SK-N-SH treated with all-trans-retinoic acid at 6 μM for 48 hours (cell line): ENCODE data around the gene MCRIP2.

Experiments used
- ATAC-seq: fragments of 200-7000 bp; cut with Tn5 transposase; 3 replicates; pipeline ENCODE4 v1.9.1; 2020; ENCODE audit warnings: mild to moderate bottlenecking, moderate library complexity
- ARNTL ChIP-seq: fragments of 450-650 bp; formaldehyde crosslinking; IDR thresholded peaks from 2 replicates; pipeline ENCODE4 v1.5.0; 2020; ENCODE audit warnings: low read depth, mild to moderate bottlenecking, moderate library complexity, borderline replicate concordance
- BACH2 ChIP-seq: fragments of 250-450 bp; sonication (Bioruptor Pico); IDR thresholded peaks from 2 replicates; pipeline ENCODE4 v1.9.0; 2021; ENCODE audit warnings: mild to moderate bottlenecking, borderline replicate concordance
- CREB5 ChIP-seq: fragments of 250-450 bp; sonication (Bioruptor Pico); IDR thresholded peaks from 2 replicates; pipeline ENCODE4 v1.5.1; 2020; ENCODE audit warnings: low read depth, mild to moderate bottlenecking, moderate library complexity
- CSDC2 ChIP-seq: fragments of 250-450 bp; sonication (Bioruptor Pico); IDR thresholded peaks from 2 replicates; pipeline ENCODE4 v1.5.0; 2020; ENCODE audit warnings: mild to moderate bottlenecking, moderate library complexity
- CSRNP3 ChIP-seq: fragments of 250-450 bp; sonication (Bioruptor Pico); IDR thresholded peaks from 2 replicates; pipeline ENCODE4 v1.5.1; 2021; ENCODE audit warnings: mild to moderate bottlenecking, moderate library complexity
- ESRRG ChIP-seq: fragments of 250-450 bp; sonication (Bioruptor Pico); IDR thresholded peaks from 2 replicates; pipeline ENCODE4 v1.6.1; 2021; ENCODE audit warnings: mild to moderate bottlenecking
- GLIS3 ChIP-seq: fragments of 250-450 bp; sonication (Bioruptor Pico); IDR thresholded peaks from 2 replicates; pipeline ENCODE4 v1.5.0; 2020; ENCODE audit warnings: mild to moderate bottlenecking, moderate library complexity
- ISL1 ChIP-seq: fragments of 250-450 bp; sonication (Bioruptor Pico); IDR thresholded peaks from 2 replicates; pipeline ENCODE4 v2.1.2; 2022; ENCODE audit warnings: mild to moderate bottlenecking, moderate library complexity
- OSR1 ChIP-seq: fragments of 250-450 bp; sonication (Bioruptor Pico); IDR thresholded peaks from 2 replicates; pipeline ENCODE4 v1.8.0; 2022; ENCODE audit warnings: moderate library complexity, mild to moderate bottlenecking, inconsistent platforms
- PATZ1 ChIP-seq: fragments of 250-450 bp; sonication (Bioruptor Pico); IDR thresholded peaks from 2 replicates; pipeline ENCODE4 v1.8.0; 2020; ENCODE audit warnings: mild to moderate bottlenecking, moderate library complexity, borderline replicate concordance
- POU6F1 ChIP-seq: fragments of 250-450 bp; sonication (Bioruptor Pico); IDR thresholded peaks from 2 replicates; pipeline ENCODE4 v1.8.0; 2021; ENCODE audit warnings: low read depth, mild to moderate bottlenecking, moderate library complexity, borderline replicate concordance
- PPARA ChIP-seq: fragments of 250-450 bp; sonication (Bioruptor Pico); IDR thresholded peaks from 2 replicates; pipeline ENCODE4 v1.5.0; 2020; ENCODE audit warnings: mild to moderate bottlenecking, borderline replicate concordance
- RARB ChIP-seq: fragments of 250-450 bp; sonication (Bioruptor Pico); IDR thresholded peaks from 2 replicates; pipeline ENCODE4 v1.8.0; 2021; ENCODE audit warnings: mild to moderate bottlenecking, moderate library complexity
- SNAI2 ChIP-seq: fragments of 250-450 bp; sonication (Bioruptor Pico); IDR thresholded peaks from 2 replicates; pipeline ENCODE4 v1.5.0; 2020; ENCODE audit warnings: mild to moderate bottlenecking, moderate library complexity
- TCF4 ChIP-seq: fragments of 250-450 bp; sonication (Bioruptor Pico); IDR thresholded peaks from 2 replicates; pipeline ENCODE4 v1.8.0; 2021; ENCODE audit warnings: mild to moderate bottlenecking, moderate library complexity, borderline replicate concordance
- TSHZ2 ChIP-seq: fragments of 250-450 bp; sonication (Bioruptor Pico); IDR thresholded peaks from 2 replicates; pipeline ENCODE4 v1.5.0; 2020; ENCODE audit warnings: mild to moderate bottlenecking, moderate library complexity
- ZC3H10 ChIP-seq: fragments of 250-450 bp; sonication (Bioruptor Pico); IDR thresholded peaks from 2 replicates; pipeline ENCODE4 v1.5.1; 2021; ENCODE audit warnings: mild to moderate bottlenecking, moderate library complexity
- ZNF565 ChIP-seq: fragments of 450-650 bp; formaldehyde crosslinking; conservative IDR thresholded peaks from 2 replicates; pipeline ENCODE4 v1.5.0; 2020; ENCODE audit warnings: low read depth, mild to moderate bottlenecking, moderate library complexity
- ZNF70 ChIP-seq: fragments of 450-650 bp; formaldehyde crosslinking; IDR thresholded peaks from 2 replicates; pipeline ENCODE4 v1.5.0; 2020; ENCODE audit warnings: mild to moderate bottlenecking, moderate library complexity
- ZNF8 ChIP-seq: fragments of 450-650 bp; formaldehyde crosslinking; IDR thresholded peaks from 2 replicates; pipeline ENCODE4 v1.5.0; 2020; ENCODE audit warnings: mild to moderate bottlenecking, moderate library complexity

The MCRIP2 gene

GRCh38 chr16:643050-643368 lies 1.4 kb downstream of the MCRIP2 start:
- TF ChIP-seq TSHZ2 (no peak), GLIS3 (CRISPR knock-in tag) (no peak), ZNF70 (CRISPR knock-in tag) (no peak), SNAI2 (CRISPR knock-in tag) (no peak), ESRRG (CRISPR knock-in tag) (no peak), CSDC2 (no peak)
- no peak for ATAC-seq

GRCh38 chr16:644556-644955 lies 2.9 kb downstream of the MCRIP2 start:
- TF ChIP-seq GLIS3 (CRISPR knock-in tag) (no peak), ESRRG (CRISPR knock-in tag) (no peak), SNAI2 (CRISPR knock-in tag) (no peak), ARNTL (CRISPR knock-in tag) (no peak), RARB (CRISPR knock-in tag) (no peak), PPARA (CRISPR knock-in tag) (no peak), TSHZ2 (no peak), PATZ1 (CRISPR knock-in tag) (no peak), BACH2 (CRISPR knock-in tag) (no peak), TCF4 (CRISPR knock-in tag) (no peak)
- ATAC-seq = no peak

GRCh38 chr16:645852-646678 lies 4.4 kb downstream of the MCRIP2 start:
- TF ChIP-seq ZC3H10 (CRISPR knock-in tag) (no peak), POU6F1 (CRISPR knock-in tag) (no peak), BACH2 (CRISPR knock-in tag) (no peak), OSR1 (CRISPR knock-in tag) (no peak), ZNF70 (CRISPR knock-in tag) (no peak), TSHZ2 (no peak), CSDC2 (no peak), ARNTL (CRISPR knock-in tag) (no peak), CREB5 (CRISPR knock-in tag) (no peak), RARB (CRISPR knock-in tag) (no peak), ZNF565 (CRISPR knock-in tag) (no peak), CSRNP3 (CRISPR knock-in tag) (no peak), SNAI2 (CRISPR knock-in tag) (no peak), ISL1 (no peak), ZNF8 (CRISPR knock-in tag) (no peak)
- no peak for ATAC-seq
